Endothelial cell of umbilical vein (primary cell): ENCODE data around the gene CTSF.

Experiments used
- CTCF ChIP-seq, 2 donors: IDR thresholded peaks; 1 replicate in 1 of 2; 2 replicates in 1 of 2; pipeline ENCODE4 v1.5.1; 2011; ENCODE audit warnings: low read length in 2 of 2, mild to moderate bottlenecking in 2 of 2, moderate library complexity in 2 of 2, control low read depth in 1 of 2, inconsistent platforms in 1 of 2, low read depth in 1 of 2; ENCODE audit not compliant: insufficient read depth in 1 of 2; ENCODE audit errors: extremely low read depth in 1 of 2
- MAX ChIP-seq: IDR thresholded peaks from 2 replicates; pipeline ENCODE4 v1.6.1; 2011; ENCODE audit not compliant: insufficient read depth, insufficient read length
- POLR2A ChIP-seq: IDR thresholded peaks from 2 replicates; pipeline ENCODE4 v1.6.1; 2012; ENCODE audit warnings: low read depth, mild to moderate bottlenecking, control low read depth, low read length

GRCh38 chr11:66561975-66562248, 6.5 kb downstream of the CTSF start:
- TF ChIP-seq POLR2A (no peak), CTCF (IDR thresholded peaks at IDR 0.05; ENCODE audit: extremely low read depth in 1 of 2, insufficient read depth in 1 of 2, low read depth in 1 of 2, low read length in 2 of 2) (no peak), MAX (no peak)
